NCI-H774 (cell line): Measurements from ENCODE around the gene FYN.
"Not testable (repeated sequence)": the region's sequence is repeated elsewhere in the genome, so short reads cannot be mapped to it uniquely, and the experiment has no call there.

Experiments used
- DNase-seq: peaks from one replicate; lab custom pipeline; 2025; lab: John Stamatoyannopoulos, UW

FYN gene

GRCh38 chr6:111660531-111660930 is 212.7 kb downstream of the FYN start:
- no peak for DNase-seq

- no peak for DNase-seq
Observed at GRCh38 chr6:111658462-111659154, 214.6 kb downstream of the FYN start.

GRCh38 chr6:111657146-111657545 is 216.1 kb downstream of the FYN start:
- no peak for DNase-seq

GRCh38 chr6:111653979-111654378 is 219.3 kb downstream of the FYN start:
- peak; percentile 82 for DNase-seq

- peak; percentile 77 for DNase-seq
Observed at GRCh38 chr6:111653434-111653833, 219.8 kb downstream of the FYN start.

GRCh38 chr6:111652156-111652555 is 221.1 kb downstream of the FYN start:
- no peak for DNase-seq

- DNase-seq, result peak; percentile 58
Observed at GRCh38 chr6:111651185-111652034, 221.8 kb downstream of the FYN start.

- DNase-seq, result no peak
Observed at GRCh38 chr6:111650049-111650448, 223.2 kb downstream of the FYN start.

- no peak for DNase-seq
Observed at GRCh38 chr6:111648100-111648499, 225.2 kb downstream of the FYN start.

GRCh38 chr6:111646942-111647341 is 226.3 kb downstream of the FYN start:
- no peak for DNase-seq

- no peak for DNase-seq
Observed at GRCh38 chr6:111646034-111646433, 227.2 kb downstream of the FYN start.

GRCh38 chr6:111644893-111645430 is 228.3 kb downstream of the FYN start:
- no peak for DNase-seq

GRCh38 chr6:111642463-111643158 is 230.6 kb downstream of the FYN start:
- no peak for DNase-seq

- no peak for DNase-seq
Observed at GRCh38 chr6:111639266-111639665, 234.0 kb downstream of the FYN start.

- DNase-seq, result not testable (repeated sequence)
Observed at GRCh38 chr6:111634981-111635380, 238.3 kb downstream of the FYN start.

GRCh38 chr6:111633822-111634221 is 239.4 kb downstream of the FYN start:
- no peak for DNase-seq

GRCh38 chr6:111632468-111633247 is 240.6 kb downstream of the FYN start:
- DNase-seq, result no peak

GRCh38 chr6:111631903-111632460 is 241.3 kb downstream of the FYN start:
- DNase-seq, result no peak

- DNase-seq, result no peak
Observed at GRCh38 chr6:111631018-111631417, 242.2 kb downstream of the FYN start.

GRCh38 chr6:111628142-111628850 is 245.0 kb downstream of the FYN start:
- no peak for DNase-seq

GRCh38 chr6:111626441-111626840 is 246.8 kb downstream of the FYN start:
- no peak for DNase-seq
